ENCODE measurements around the gene FNIP1. TPM values are rescaled to one million over a fixed set of nuclear protein-coding genes. Genes with fewer than 3 reads are reported as not detected.
"Not testable (repeated sequence)": the region's sequence is repeated elsewhere in the genome, so short reads cannot be mapped to it uniquely, and the experiment has no call there.

FNIP1 gene
- total RNA-seq, 1 experiment from 2014 or later = 14.9 TPM

DNA sequence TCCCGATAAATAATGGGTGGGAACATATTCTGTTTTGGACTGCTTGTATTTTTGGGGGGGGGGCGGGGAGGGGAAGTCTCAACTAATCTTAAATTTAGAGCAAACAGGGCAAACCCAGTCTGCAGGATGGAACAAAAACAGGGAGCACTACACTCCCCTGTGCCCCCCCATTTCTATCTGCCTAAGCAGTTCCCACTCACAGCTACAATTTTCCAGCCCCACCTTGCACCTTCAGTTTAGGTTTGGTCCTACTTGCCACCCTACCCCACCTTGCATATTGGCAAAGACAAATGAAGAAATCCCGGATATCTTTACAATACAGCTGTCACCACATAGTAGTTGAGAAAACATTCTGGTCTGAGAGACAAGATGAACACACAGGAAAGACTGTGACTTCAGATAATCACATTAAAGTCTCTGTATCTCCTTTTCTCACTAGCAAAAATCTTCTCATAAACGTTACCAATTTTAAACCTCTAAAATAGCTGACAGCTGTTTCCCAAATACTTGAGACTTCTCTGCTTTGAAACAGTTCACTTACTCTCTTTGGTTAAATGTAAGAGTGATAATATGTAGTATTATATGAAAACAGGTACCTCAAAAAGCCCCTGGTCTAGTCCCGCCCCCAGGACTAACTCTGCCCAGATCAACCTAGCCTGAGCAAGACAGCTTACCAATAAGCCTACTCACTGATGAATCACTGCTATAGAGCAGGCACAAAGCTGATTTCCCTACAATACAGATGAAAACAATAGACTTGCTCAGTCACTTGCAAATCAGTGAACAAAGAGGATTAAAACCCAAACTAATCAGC is 156.6 kb downstream of the FNIP1 start:
- Histone ChIP-seq H3K4me3 (no peak overlapping the region), H3K36me3 (peaks cover 35% of the 10 kb centered on the region), H3K27me3 (no peaks in the 10 kb centered on the region), H3K9me3 (no peaks in the 10 kb centered on the region)
- DNase-seq = peak; percentile 34

DNA sequence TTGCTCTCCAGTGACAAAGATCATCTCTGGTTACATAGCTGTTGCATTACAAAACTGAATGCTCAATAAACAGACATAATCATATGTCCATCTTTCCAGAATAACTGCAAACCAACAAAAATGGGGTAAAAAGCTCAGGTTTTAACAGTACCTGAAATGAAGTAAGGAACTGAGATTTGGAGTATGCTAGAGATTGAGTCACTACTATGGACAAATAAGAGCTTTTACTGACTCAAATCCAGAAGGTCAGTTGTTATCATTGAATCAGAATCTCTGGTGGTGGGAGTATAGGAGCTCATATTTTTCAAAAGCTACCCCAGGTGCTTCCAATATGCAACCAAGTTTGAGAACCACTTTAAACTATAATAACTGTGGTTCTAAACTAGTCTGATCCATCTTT is 157.7 kb downstream of the FNIP1 start:
- no peak for DNase-seq
- no peaks in the 10 kb centered on the region for H3K9me3 ChIP-seq
- peaks cover 27% of the 10 kb centered on the region for H3K36me3 ChIP-seq
- no peaks in the 10 kb centered on the region for H3K27me3 ChIP-seq
- H3K4me3 ChIP-seq = no peak overlapping the region

DNA sequence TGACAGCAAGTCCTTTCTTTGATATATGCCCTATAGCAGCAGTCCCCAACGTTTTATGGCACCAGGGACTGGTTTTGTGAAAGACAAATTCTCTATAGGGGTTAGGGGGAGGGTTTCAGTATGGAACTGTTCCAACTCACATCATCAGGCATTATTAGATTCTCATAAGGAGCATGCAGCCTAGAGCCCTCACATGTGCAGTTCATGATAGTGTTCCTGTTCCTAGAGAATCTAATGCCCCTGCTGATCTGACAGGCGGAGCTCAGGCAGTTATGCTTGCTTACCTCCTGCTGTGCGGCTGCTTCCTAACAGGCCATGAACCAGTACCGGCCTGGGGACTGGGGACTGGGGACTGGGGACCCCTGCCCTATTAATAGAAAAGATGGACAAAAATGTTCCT is 159.1 kb downstream of the FNIP1 start:
- H3K9me3 ChIP-seq = no peaks in the 10 kb centered on the region
- no peaks in the 10 kb centered on the region for H3K27me3 ChIP-seq
- no peak overlapping the region for H3K4me3 ChIP-seq
- DNase-seq = no peak
- peaks cover 21% of the 10 kb centered on the region for H3K36me3 ChIP-seq

DNA sequence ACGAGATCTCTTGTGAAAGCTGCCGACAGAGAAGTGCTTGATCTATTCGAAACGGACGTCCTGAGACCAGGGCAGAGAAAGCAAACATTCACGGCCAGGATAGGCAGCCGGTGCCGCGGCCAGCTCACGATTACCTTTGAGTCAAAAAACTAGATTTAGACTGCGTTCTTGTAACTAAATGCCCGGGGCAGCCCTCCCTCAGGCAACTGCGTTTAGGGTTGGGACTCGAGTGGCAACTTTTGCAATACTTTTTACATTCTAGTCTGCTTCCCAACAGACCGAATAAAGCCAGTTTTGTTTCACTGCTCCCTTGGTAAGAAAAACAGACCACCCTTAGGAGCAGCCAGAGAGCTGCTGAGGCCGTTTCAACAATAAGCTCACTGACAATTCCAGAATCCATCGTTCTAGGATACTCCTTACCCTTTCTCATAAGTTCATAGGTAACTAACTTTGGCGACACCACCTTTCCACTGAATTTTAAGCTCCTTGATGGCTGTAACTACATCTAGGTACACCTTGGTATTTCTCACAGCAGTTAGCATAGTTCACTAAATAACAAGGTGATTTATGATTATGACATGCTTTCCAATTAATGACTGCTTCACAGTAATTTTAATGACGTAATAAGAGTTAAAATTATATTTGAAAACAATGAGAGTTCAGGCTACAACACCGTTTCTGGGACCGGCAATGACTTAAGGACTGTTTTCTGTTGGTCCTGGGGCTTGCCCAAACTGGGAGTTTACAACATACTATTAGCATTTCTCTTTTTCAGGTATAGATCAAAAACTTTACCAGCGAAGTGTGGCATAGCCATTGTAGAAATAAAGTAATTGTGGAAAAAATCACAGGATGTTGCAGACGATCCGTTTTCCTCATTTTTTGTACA is 160.9 kb downstream of the FNIP1 start:
- Histone ChIP-seq H3K27me3 (no peaks in the 10 kb centered on the region), H3K4me3 (peak overlapping the region; percentile 86), H3K9me3 (no peaks in the 10 kb centered on the region), H3K36me3 (peaks cover 10% of the 10 kb centered on the region)
- DNase-seq = no peak

DNA sequence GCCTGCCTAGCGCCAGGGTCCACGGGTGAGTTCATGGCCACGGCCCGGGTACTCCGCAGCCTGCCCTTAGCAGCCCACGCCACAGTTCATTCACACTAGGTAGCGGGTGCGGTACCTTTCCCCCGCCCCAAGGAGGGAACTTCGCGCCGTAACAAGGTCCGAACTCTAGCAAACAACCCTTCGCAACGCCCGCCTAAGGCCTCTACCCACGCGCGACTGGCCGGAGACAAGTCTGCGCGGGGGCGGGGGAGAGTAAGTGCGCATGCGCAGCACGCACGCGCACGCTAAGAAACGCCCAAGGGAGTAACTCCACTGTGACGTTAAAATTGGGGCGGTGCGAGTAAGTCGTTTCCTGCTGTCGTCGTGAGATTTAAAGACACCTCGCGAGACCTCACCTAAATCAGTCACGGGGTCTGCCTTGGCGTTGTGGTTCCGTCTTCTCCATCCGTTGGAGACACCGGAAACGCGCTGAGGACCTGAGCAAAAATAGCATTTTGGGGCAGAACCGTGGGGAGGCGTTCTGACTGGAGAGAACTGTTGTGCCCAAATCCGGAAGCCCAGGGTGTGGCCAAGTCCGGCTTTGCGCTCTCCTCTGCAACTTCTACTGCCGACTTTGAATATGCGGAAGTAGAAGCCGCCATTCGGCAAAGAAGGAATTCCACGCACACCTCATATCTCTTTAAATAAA is 161.7 kb downstream of the FNIP1 start, which contains the start of gene RAPGEF6:
TSS of gene RAPGEF6 (minus strand) at position 234 of the 688 bp plus-strand sequence. CDS start at position 35, 199 bp downstream.
- DNase-seq = peak; percentile 100
- Histone ChIP-seq H3K27me3 (no peaks in the 10 kb centered on the region), H3K4me3 (peak within 1 kb of the TSS; percentile 86), H3K36me3 (peaks cover 6% of the 10 kb centered on the region), H3K9me3 (no peaks in the 10 kb centered on the region)

DNA sequence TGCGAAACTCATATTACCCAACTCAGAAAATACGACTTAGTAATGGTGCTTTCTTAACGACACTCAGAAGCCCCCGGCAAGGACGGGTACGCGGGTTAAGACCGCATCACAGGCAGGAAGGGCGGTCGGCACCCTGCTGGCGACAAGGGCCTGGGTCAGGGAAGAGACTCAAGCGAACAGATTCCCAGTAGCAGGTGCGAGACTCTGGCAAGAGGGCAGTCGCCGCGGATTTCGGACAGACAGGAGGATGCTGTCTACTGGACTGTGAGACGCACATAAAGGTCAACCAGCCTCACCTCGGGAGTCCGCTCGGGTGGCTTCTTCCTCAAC is 162.2 kb downstream of the FNIP1 start:
- peak overlapping the region; percentile 86 for H3K4me3 ChIP-seq
- peak; percentile 74 for DNase-seq
- no peaks in the 10 kb centered on the region for H3K9me3 ChIP-seq
- no peaks in the 10 kb centered on the region for H3K27me3 ChIP-seq
- H3K36me3 ChIP-seq = peaks cover 6% of the 10 kb centered on the region

DNA sequence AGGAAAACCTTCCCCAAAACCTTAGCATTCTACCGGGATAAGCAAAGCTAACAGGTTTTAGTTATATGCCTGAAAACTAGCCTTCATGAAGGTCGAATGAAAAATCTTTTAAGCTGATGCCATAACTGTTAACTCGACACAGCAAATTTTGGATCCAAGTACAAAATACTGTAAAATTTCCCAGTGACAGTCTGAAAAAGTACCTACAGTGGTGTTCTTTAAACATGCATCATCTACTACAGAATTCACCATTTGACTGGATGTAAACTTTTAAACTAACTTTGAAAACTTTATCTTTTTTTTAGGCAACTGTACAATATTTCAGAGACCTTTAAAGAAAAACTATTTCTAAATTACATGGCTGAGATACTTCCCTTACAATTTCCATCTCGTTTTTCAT is 162.6 kb downstream of the FNIP1 start:
- Histone ChIP-seq H3K27me3 (no peaks in the 10 kb centered on the region), H3K4me3 (peak overlapping the region; percentile 86), H3K36me3 (peaks cover 6% of the 10 kb centered on the region), H3K9me3 (no peaks in the 10 kb centered on the region; the same call in 1 of the 2 replicates)
- no peak for DNase-seq

DNA sequence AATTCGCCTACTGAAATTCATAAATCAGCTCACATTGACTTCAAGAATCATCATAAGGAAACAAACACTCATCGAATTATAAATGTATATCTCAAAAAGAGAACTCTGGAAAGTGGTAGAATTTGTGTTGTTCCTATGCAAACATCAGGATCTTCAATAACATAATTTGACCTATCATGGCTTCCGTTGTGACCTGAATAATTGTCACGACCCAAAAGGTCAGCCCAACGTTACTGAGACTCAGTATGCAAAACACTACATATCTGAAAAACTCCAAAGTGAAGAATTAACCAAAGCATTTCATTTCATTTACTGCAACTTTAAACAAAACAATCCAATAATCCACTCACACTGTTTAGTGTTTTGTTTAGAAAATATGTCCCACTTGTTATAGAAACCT is 163.0 kb downstream of the FNIP1 start:
- no peak for DNase-seq
- Histone ChIP-seq H3K36me3 (peaks cover 6% of the 10 kb centered on the region), H3K27me3 (no peaks in the 10 kb centered on the region), H3K9me3 (no peaks in the 10 kb centered on the region; the same call in 1 of the 2 replicates), H3K4me3 (peak overlapping the region; percentile 86)

DNA sequence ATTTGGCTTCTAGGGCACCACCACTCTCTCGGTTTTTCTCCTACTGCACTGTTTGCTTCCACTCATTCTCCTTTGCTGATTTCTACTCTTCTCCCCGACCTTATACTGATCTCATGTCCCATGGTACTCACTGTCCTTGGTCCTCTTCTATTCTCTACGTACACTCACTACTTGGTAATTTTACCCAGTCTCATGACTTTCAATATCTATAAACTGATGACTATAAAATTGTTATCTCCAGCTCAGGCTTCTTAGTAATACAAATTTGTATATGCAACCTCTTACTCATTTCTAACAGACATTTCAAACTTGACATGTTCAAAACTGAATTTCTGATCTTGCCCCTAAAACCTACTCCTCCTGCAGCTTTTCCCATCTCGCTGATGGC is 165.9 kb downstream of the FNIP1 start:
- no peaks in the 10 kb centered on the region for H3K27me3 ChIP-seq
- no peaks in the 10 kb centered on the region; the same call in 1 of the 2 replicates for H3K9me3 ChIP-seq
- DNase-seq = no peak
- no peak overlapping the region for H3K4me3 ChIP-seq
- peaks cover 6% of the 10 kb centered on the region for H3K36me3 ChIP-seq

DNA sequence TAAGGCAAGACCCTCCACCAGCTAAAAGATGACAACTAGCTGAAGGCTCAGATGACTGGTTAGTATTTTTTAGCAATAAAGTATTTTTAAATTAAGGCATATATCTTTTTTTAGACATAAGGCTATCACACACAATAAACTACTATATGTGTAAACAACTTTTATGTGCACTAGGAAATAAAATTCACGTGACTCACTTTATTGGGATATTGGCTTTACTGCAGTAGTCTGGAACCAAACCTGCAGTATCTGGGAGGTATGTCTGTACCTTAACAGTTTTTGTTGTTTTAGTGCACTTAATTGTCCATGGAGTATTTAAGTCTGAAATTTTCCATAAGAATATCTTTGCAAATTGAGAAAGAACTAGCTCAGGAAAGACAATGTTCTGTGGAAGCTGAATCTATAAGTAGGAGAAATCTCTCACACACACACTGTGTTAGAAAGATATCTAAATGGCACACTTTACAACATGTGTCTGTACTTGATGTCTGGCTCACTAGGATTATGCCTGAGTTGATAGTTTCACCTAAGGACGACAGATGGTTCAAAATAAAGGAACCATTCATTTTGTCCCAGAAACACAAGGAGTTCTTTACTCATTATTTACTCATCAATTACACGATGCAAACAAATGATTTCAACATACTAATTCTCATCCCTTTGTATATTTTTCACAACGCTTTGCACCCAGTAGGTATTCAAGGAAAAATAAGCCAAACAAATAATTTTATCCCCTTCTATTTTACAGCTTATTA is 166.4 kb downstream of the FNIP1 start:
- Histone ChIP-seq H3K4me3 (no peak overlapping the region), H3K36me3 (peaks cover 6% of the 10 kb centered on the region), H3K9me3 (no peaks in the 10 kb centered on the region; the same call in 1 of the 2 replicates), H3K27me3 (no peaks in the 10 kb centered on the region)
- no peak for DNase-seq

DNA sequence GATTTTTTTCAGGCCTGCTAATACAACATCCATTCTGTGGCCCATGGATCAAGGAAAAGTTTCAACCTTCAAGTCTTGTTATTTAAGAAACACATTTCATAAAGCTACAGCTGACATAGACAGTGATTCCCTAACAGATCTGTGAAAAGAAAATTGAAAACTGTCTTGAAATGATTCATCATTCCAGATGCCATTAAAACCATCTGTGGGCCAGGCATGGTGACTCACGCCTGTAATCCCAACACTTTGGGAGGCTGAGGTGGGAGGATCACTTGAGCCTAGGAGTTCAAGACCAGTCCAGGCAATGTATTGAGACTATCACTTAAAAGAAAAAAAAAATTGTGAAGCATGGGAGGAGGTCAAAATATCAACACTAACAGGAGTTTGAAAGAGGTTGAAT is 167.8 kb downstream of the FNIP1 start:
- Histone ChIP-seq H3K4me3 (no peak overlapping the region), H3K36me3 (peaks cover 6% of the 10 kb centered on the region), H3K9me3 (no peaks in the 10 kb centered on the region; the same call in 1 of the 2 replicates), H3K27me3 (no peaks in the 10 kb centered on the region)
- DNase-seq = peak; percentile 80

DNA sequence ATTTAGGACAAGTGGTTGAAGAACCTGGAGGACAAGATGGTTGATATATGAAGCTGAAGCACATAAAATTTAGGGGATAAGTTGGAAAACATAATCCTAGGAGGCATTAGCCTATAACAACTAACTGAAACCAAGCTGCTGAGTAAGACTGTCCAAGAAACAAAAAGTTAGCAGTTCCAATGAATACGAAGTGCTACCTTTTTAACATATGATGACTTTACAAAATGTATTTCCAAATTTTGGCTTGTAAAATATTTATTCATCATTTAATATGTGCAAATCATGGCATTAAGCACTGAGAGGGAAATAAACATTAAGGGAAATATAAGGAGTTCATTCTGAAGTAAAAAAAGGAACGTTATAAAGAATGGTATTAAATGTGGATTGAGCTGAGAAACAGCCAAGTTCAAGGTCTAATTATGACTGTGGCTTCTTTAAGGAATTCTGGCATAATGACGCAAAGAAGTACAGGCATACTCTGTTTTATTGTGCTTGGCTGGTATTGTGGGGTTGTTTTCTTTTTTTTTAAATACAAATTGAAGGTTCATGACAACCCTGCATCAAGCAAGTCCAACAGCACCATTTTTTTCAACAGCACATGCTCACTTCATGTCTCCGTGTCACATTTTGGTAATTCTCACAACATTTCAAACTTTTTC is 169.5 kb downstream of the FNIP1 start:
- no peaks in the 10 kb centered on the region for H3K27me3 ChIP-seq
- DNase-seq = no peak
- no peak overlapping the region for H3K4me3 ChIP-seq
- no peaks in the 10 kb centered on the region; the same call in 1 of the 2 replicates for H3K9me3 ChIP-seq
- peaks cover under 1% of the 10 kb centered on the region for H3K36me3 ChIP-seq

DNA sequence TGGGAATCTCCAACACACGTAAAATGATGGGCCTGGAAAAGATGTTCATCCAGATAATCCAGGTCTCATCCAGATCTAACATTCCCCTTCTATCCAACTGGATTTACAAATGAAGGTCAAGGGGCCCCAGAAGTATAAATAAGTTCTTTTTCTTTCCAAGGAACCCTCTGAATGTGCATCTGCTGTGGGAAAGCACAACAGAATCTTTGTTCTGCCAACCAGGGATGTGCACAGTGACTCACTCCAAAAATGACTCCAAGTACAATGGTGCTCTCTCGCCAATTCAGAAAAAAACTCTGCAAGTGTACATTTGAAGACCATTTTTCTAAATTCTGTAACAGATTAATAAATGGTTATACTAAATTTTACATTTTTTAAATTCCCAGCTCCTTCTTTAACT is 174.2 kb downstream of the FNIP1 start:
- DNase-seq = peak; percentile 63
- H3K4me3 ChIP-seq = no peak overlapping the region
- peaks cover 4% of the 10 kb centered on the region for H3K36me3 ChIP-seq
- H3K9me3 ChIP-seq = no peaks in the 10 kb centered on the region
- H3K27me3 ChIP-seq = no peaks in the 10 kb centered on the region

DNA sequence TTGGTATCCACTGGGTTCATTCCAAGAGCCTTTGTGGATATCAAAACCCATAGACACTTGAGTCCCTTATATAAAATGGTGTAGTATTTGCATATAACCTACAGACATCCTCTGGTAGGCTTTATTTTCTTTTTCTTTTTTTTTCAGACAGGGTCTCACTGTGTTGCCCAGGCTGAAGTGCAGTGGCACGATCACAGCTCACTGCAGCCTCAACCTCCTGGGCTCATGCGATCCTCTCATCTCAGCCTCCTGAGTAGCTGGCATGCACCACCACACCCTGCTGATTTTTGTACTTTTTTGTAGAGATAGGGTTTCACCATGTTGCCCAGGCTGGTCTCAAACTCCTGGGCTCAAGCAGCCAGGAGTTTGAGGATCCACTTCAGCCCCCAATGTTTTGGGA is 175.7 kb downstream of the FNIP1 start:
- not testable (repeated sequence) for DNase-seq, H3K27me3 ChIP-seq, H3K4me3 ChIP-seq, H3K9me3 ChIP-seq, H3K36me3 ChIP-seq

DNA sequence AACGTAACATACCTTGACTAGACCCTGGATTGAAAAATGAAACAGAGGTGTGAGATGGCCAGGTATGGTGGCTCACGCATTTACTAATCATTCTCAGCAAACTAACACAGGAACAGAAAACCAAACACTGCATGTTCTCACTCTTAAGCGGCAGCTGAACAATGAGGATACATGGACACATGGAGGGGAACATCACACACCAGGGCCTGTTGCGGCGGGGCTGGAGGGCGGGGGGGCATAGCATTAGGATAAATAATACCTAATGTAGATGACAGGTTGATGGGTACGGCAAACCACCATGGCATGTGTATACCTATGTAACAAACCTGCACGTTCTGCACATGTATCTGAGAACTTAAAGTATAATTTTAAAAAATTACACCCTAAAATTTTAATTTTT is 177.7 kb downstream of the FNIP1 start:
- DNase-seq = no peak
- H3K36me3 ChIP-seq = peaks cover 4% of the 10 kb centered on the region
- H3K9me3 ChIP-seq = no peaks in the 10 kb centered on the region
- H3K27me3 ChIP-seq = no peaks in the 10 kb centered on the region
- H3K4me3 ChIP-seq = no peak overlapping the region
